ENCODE results near the gene ETV2.
"Not testable (repeated sequence)": the region's sequence is repeated elsewhere in the genome, so short reads cannot be mapped to it uniquely, and the experiment has no call there.

ETV2 gene, protein sequence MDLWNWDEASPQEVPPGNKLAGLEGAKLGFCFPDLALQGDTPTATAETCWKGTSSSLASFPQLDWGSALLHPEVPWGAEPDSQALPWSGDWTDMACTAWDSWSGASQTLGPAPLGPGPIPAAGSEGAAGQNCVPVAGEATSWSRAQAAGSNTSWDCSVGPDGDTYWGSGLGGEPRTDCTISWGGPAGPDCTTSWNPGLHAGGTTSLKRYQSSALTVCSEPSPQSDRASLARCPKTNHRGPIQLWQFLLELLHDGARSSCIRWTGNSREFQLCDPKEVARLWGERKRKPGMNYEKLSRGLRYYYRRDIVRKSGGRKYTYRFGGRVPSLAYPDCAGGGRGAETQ

DNA sequence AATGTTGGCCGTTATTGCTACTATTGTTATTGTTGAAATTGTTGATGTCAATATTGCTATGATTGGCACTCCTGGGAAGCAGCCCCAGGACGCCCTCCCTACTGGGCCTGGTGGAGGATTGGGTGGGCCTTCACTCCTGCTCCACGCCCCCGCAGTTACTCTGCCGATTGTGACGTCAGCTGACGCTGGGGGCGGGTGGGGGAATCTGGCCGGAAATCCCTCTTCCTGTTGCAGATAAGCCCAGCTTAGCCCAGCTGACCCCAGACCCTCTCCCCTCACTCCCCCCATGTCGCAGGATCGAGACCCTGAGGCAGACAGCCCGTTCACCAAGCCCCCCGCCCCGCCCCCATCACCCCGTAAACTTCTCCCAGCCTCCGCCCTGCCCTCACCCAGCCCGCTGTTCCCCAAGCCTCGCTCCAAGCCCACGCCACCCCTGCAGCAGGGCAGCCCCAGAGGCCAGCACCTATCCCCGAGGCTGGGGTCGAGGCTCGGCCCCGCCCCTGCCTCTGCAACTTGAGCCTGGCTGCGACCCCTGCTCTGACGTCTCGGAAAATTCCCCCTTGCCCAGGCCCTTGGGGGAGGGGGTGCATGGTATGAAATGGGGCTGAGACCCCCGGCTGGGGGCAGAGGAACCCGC lies at the start of gene ETV2:
TSS of gene ETV2 (plus strand) at position 231 of the 637 bp plus-strand sequence. CDS start 716 bp downstream, outside the sequence.
- no peak for FAIRE-seq

GRCh38 chr19:35592226-35592625 lies 49.3 kb upstream of the ETV2 start:
- FAIRE-seq: no peak

- FAIRE-seq: not testable (repeated sequence)
Measured at GRCh38 chr19:35595026-35595425, 46.5 kb upstream of the ETV2 start.

- FAIRE-seq: no peak
Measured at GRCh38 chr19:35595928-35596327, 45.6 kb upstream of the ETV2 start.

DNA sequence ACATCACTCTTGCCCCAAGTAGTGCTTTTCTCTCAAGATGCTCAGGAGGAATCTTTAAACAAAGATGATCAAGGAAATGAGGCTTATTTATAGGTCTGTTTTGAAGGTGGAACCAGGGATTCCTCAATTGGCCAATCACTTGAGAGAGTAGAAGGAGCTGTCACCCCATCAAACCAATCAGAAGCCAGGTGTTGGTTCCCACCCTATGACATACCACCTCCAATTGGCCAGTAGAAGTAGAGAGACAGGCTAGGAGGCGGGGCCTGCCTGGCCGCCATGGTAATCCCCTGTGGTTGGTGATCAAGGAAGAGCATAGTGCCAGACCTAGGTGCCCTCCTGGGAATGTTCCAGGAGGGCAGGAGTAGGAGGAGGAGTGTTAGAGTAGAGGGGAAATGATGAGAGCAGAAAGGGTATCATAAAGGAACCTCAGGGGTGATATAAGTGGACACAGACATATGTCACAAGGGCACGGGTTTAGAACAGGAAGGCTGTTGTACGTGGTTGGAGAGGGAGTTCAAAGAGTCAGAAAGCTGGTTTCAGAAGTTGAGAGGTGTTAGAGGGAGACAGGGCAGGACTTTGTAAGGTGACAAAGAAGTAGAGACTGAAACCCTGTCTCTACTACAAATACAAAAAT lies 45.1 kb upstream of the ETV2 start:
- no peak for FAIRE-seq

GRCh38 chr19:35601971-35602370 lies 39.6 kb upstream of the ETV2 start:
- no peak for FAIRE-seq

- not testable (repeated sequence) for FAIRE-seq
Measured at GRCh38 chr19:35604436-35604835, 37.1 kb upstream of the ETV2 start.

DNA sequence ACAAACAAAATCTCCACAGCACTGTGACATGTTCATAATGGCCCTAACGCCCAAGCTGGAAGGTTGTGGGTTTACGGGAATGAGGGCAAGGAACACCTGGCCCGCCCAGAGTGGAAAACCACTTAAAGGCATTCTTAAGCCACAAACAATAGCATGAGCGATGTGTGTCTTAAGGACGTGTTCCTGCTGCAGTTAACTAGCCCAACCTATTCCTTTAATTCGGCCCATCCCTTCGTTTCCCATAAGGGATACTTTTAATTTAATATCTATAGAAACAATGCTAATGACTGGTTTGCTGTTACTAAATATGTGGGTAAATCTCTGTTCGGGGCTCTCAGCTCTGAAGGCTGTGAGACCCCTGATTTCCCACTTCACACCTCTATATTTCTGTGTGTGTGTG lies 34.4 kb upstream of the ETV2 start:
- FAIRE-seq: not testable (repeated sequence)

DNA sequence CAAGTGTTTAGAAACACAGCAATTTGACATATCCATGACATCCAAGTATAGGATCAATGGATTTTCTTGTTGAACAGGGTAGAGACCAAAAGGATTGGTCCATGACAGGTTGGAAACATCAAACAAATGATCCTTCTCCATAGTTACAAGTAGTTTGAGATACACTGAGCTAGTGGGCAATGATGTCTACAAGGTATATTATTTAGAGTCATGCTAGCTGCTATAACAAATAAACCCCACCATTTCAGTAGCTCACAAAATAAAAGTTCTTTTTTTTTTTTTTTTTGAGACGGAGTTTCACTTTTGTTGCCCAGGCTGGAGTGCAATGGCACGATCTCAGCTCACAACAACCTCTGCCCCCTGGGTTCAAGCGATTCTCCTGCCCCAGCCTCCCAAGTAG lies 33.9 kb upstream of the ETV2 start:
- FAIRE-seq: no peak

- no peak for FAIRE-seq
Measured at GRCh38 chr19:35608251-35608650, 33.3 kb upstream of the ETV2 start.

- FAIRE-seq: no peak
Measured at GRCh38 chr19:35609851-35610353, 31.6 kb upstream of the ETV2 start.

GRCh38 chr19:35612224-35612558 lies 29.4 kb upstream of the ETV2 start:
- no peak for FAIRE-seq

DNA sequence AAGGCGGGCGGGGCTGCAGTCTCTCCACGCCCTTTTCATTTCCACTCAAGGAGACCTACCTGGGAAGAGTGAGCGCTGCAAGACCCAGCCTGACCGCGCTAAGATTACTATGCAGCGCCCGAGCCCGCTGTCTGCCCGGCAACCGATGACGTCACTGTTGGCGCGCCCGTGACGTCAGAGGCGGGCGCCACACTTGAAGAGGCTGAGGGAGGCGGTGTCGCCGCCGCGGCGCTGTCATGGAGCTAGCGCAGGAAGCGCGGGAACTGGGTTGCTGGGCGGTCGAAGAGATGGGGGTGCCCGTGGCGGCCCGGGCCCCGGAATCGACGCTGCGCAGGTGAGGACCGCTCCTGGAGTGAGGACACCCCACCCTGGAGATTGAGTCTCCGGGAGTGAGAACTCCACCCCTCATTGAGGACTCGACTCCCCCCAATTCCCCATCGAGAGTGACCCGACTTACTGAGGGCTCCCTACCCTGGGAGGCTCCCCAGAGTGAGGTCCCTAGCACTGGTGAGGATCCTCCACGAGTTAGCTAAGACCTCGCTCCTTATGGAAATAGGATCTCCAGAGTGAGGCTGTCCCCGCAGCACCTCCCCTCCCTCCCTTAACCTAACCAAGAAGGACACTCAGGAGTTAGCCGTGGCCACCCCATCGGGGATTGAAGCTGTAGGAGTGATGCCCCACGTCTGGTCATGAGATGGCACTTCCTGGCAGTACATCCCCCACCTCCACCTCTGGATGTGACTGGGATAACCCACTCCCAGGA lies 28.8 kb upstream of the ETV2 start, which contains the start of gene HAUS5:
TSS of gene HAUS5 (plus strand) at position 177 of the 763 bp plus-strand sequence. CDS start at position 237, 60 bp downstream.
- FAIRE-seq: no peak

DNA sequence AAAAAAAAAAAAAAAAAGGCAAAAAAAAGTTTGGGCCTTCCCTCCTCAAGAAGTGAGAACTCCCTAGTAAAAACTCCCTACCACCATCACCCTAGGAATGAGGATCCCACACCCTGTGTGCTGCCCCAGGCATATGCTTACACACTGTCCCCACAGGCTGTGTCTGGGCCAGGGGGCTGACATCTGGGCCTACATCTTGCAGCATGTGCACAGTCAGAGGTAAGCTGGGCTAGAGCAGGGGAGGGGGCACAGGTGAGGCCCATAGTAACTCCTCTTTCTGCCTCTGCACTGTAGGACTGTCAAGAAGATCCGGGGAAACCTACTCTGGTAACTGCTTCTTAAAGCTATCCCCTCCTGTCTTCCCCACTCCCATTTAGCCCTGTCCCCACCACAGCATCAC lies 28.0 kb upstream of the ETV2 start:
- no peak for FAIRE-seq

GRCh38 chr19:35615036-35615435 lies 26.5 kb upstream of the ETV2 start:
- FAIRE-seq: no peak

- no peak for FAIRE-seq
Measured at GRCh38 chr19:35618857-35619256, 22.7 kb upstream of the ETV2 start.

DNA sequence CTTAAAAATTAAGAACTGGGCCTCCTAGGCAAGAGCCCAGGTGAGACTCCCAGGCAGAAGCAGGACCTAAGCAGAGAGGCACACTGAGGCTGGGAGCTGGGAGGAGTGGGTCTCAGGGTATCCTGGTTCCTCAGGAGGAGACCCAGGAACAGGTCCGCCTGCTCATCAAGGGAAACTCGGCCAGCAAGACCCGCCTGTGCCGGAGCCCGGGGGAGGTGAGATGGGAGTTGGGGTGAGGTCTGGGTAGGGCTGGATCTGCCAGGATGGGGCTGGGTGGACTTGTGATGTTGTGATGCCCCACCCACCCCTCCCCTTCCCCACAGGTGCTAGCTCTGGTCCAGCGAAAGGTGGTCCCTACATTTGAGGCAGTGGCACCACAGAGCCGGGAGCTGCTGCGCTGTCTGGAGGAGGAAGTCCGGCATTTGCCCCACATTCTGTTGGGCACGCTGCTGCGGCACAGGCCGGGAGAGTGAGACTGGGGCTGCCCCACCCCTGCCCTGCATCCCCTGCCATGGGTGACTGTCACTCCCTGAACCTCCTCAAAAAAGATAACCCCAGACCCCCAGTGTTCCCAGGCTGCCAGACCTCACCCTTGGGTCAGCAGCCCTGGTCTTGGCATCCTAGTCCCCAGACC lies 22.1 kb upstream of the ETV2 start:
- FAIRE-seq: no peak

DNA sequence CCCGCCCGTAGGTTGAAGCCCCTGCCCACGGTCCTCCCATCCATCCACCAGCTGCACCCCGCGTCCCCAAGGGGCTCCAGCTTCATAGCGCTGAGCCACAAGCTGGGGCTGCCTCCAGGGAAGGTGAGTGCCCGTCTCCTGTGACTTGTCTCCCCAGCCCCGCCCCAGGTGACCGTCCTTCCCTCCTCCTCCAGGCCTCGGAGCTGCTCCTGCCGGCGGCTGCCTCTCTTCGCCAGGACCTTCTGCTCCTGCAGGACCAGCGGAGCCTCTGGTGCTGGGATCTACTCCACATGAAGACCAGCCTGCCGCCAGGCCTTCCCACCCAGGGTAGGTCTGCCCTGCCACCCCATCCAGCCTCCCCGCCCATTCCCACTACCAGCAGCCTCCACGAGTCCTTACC lies 21.5 kb upstream of the ETV2 start:
- FAIRE-seq: no peak

GRCh38 chr19:35621708-35622107 lies 19.8 kb upstream of the ETV2 start:
- no peak for FAIRE-seq

DNA sequence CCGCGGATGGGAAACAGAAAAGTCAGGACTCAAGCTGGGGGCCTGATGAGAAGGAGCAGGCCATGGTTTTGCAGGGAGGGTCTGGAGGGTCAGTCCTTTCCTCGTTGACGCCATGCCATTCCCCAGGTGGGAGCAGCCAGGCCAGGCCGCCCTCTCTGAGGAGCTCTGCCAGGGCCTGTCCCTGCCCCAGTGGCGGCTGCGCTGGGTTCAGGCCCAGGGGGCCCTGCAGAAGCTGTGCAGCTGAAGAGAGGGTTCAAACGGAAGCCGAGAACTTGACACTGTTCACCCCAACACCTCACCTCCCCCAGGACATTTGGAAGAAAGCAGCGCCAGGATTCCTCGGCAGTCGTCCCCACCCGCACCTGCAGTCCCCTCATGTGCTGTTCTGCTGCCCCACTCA lies 18.8 kb upstream of the ETV2 start:
- no peak for FAIRE-seq

DNA sequence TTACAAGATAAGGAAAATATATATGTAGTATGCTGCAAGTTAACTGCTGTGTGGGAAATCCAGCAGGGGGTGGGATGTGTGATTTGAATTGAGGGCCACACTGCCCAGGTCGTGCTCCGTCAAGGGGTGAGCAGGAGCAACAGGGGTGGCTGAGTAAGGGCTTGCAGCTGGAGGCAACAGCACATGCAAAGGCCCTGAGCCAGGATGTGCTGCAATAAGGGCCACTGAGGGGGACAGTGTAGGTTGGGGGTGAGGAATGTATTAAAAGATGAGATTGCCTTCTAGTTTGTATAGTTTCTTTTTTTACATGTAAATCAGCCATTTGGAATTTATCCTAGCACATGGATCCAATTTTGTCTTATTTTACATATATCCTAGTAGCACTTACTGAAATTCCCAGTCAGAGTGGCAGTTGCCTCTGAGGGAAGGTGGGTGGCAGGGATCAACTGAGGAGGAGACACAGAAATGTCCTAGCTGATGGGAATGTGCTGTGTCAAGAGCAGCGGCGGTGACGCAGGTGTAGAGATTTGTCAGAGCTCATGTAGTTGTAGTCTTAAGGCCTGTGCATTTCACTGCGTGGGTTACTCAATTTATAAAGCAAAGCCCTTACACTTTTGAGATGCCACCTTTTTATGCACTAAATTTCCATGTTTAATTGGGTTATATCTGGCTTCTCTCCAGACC lies 18.1 kb upstream of the ETV2 start:
- FAIRE-seq: no peak

DNA sequence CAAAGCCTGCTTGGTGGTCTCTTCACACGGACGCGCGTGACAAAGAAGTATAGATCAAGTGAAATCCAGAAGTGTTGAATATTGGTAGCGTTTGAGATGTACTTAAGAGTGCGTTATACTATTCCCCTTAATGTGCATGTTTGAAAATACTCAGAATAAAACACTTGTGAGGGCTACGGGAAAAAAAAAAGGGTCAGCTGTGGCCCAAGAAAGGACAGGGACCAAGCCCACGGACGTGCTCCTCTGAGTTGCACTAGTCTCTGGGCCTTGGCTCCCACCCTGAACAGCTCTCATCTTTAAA lies 13.3 kb upstream of the ETV2 start:
- no peak for FAIRE-seq
